D721Med (cell line): ENCODE data around the gene DPAGT1.
A peak's percentile ranks its signal among the peaks of the same experiment; 100 is the strongest.
"Not testable (repeated sequence)": the region's sequence is repeated elsewhere in the genome, so short reads cannot be mapped to it uniquely, and the experiment has no call there.

Experiments
- DNase-seq: peaks from one replicate; pipeline ENCODE4 v3.0.0; 2011; ENCODE audit warnings: low spot score; ENCODE audit not compliant: insufficient read length
- FAIRE-seq: peaks from 2 replicates; lab custom pipeline; 2011; peaks lifted over from hg19 to GRCh38; lab: Jason Lieb, UNC
- CTCF ChIP-seq: IDR thresholded peaks from 2 replicates; pipeline ENCODE4 v1.5.1; 2012; ENCODE audit warnings: mild to moderate bottlenecking, control low read depth; ENCODE audit not compliant: insufficient read depth; ENCODE audit errors: missing control alignments

Gene DPAGT1

GRCh38 chr11:119103793-119104192, 2.1 kb upstream of the DPAGT1 start:
- FAIRE-seq = no peak
- TF ChIP-seq CTCF = peak; percentile 42
- no peak for DNase-seq

- not testable (repeated sequence) for DNase-seq, FAIRE-seq
Observed at GRCh38 chr11:119103161-119103664, 1.6 kb upstream of the DPAGT1 start.

- DNase-seq (no peak), FAIRE-seq (no peak)
- no peak for TF ChIP-seq CTCF
Observed at GRCh38 chr11:119100994-119101758, 477 bp downstream of the DPAGT1 start.

- FAIRE-seq (no peak), DNase-seq (no peak)
- TF ChIP-seq CTCF = peak; percentile 55
Observed at GRCh38 chr11:119100246-119100970, 1.2 kb downstream of the DPAGT1 start.

- TF ChIP-seq CTCF = no peak
- FAIRE-seq (no peak), DNase-seq (no peak)
Observed at GRCh38 chr11:119099711-119100110, 1.9 kb downstream of the DPAGT1 start.

- peak; percentile 64 for FAIRE-seq
Observed at GRCh38 chr11:119095066-119095880, 6.4 kb downstream of the DPAGT1 start.

More at GRCh38 chr11:119095066-119095880, 6.4 kb downstream of the DPAGT1 start:
- DNase-seq = peak; percentile 89
- peak; percentile 14 for TF ChIP-seq CTCF
